ENCODE measurements around the gene KIAA0513. TPM values are rescaled to one million over a fixed set of nuclear protein-coding genes. Genes with fewer than 3 reads are reported as not detected.

Gene KIAA0513
- total RNA-seq, 1 experiment from 2014 or later = 6.6 TPM

- TF ChIP-seq JUND (IDR thresholded peaks at IDR 0.05) (no peak), SRF (IDR thresholded peaks at IDR 0.05; ENCODE audit: low read depth) (no peak), SIN3A (IDR thresholded peaks at IDR 0.05; ENCODE audit: low read depth) (no peak), TCF7L2 (IDR thresholded peaks at IDR 0.05; ENCODE audit: borderline replicate concordance, extremely low read depth, insufficient read depth, insufficient read length) (no peak), ELF1 (IDR thresholded peaks at IDR 0.05; ENCODE audit: borderline replicate concordance, low read depth) (no peak)
These were observed 69.3 kb downstream of the KIAA0513 start (continued) for GRCh38 chr16:85096921-85097320.

DNA sequence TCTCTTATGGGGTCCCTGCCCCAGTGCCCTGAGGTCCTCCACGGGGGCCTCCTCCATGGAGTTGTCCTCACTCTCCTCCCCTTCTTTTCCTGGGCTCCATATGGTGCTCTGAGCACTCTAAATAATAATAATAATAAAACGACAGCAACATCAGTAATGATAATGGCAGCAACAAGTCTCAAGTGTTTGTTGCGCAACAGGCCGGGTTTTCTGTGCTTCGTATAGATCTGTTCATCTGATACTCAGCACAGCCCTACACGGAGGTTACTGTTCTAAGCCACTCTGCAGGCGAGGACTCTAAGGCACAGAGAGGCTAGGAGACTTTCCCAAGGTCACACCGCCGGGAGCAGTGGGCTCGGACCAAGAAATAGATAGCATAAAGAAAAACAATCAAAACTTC is 71.0 kb downstream of the KIAA0513 start:
- Histone ChIP-seq H3K9ac (ENCODE audit: low read length) (no peak overlapping the region), H2AFZ (ENCODE audit: low read depth, low read length, poor library complexity, severe bottlenecking) (no peak overlapping the region), H3K36me3 (ENCODE audit: control insufficient read depth in 1 of 2, insufficient read depth in 2 of 2, low read length in 2 of 2) (no peaks in the 10 kb centered on the region), H3K9me2 (ENCODE audit: insufficient read depth) (no peaks in the 10 kb centered on the region), H3K4me2 (ENCODE audit: low read length) (no peak overlapping the region), H3K4me3 (replicated peaks in 1 of 2; ENCODE audit: low read depth in 1 of 2, low read length in 2 of 2) (no peak overlapping the region), H3K4me1 (ENCODE audit: control insufficient read depth in 1 of 2, insufficient read depth in 2 of 2, low read length in 2 of 2) (no peaks in the 10 kb centered on the region), H4K20me1 (ENCODE audit: insufficient read depth) (no peaks in the 10 kb centered on the region), H3K27me3 (ENCODE audit: insufficient read depth, low read length) (peaks cover 9% of the 10 kb centered on the region), H3K9me3 (ENCODE audit: control insufficient read depth in 1 of 2, insufficient read depth in 1 of 2, low read depth in 1 of 2, low read length in 2 of 2) (no peaks in the 10 kb centered on the region), H3K27ac (ENCODE audit: low read depth, low read length) (no peak overlapping the region), H3K79me2 (ENCODE audit: insufficient read depth, low read length) (no peaks in the 10 kb centered on the region)
- no peak for ATAC-seq
- RAD21 ChIA-PET (ENCODE audit: low non-redundant PET in 1 of 2, low total read pairs in 2 of 2, uncharacterized antibody in 2 of 2, unreplicated experiment in 2 of 2) = no interaction called here
- TF ChIP-seq TCF7L2 (IDR thresholded peaks at IDR 0.05; ENCODE audit: borderline replicate concordance, extremely low read depth, insufficient read depth, insufficient read length) (no peak), JUND (IDR thresholded peaks at IDR 0.05) (no peak), EZH2 (IDR thresholded peaks at IDR 0.05) (no peak), SIN3A (IDR thresholded peaks at IDR 0.05; ENCODE audit: low read depth) (no peak), ZFX (IDR thresholded peaks at IDR 0.05) (no peak), SRF (IDR thresholded peaks at IDR 0.05; ENCODE audit: low read depth) (no peak), REST (IDR thresholded peaks at IDR 0.05; ENCODE audit: low read depth) (no peak), CBX3 (IDR thresholded peaks at IDR 0.05; ENCODE audit: low read depth) (no peak), RAD21 (IDR thresholded peaks at IDR 0.05; ENCODE audit: low read depth) (no peak), POLR2AphosphoS5 (IDR thresholded peaks at IDR 0.05; ENCODE audit: low read depth, low read length) (no peak), MAX (IDR thresholded peaks at IDR 0.05) (no peak), CEBPB (IDR thresholded peaks at IDR 0.05; ENCODE audit: low read depth) (no peak)
- TF ChIP-seq, protein P1, sequence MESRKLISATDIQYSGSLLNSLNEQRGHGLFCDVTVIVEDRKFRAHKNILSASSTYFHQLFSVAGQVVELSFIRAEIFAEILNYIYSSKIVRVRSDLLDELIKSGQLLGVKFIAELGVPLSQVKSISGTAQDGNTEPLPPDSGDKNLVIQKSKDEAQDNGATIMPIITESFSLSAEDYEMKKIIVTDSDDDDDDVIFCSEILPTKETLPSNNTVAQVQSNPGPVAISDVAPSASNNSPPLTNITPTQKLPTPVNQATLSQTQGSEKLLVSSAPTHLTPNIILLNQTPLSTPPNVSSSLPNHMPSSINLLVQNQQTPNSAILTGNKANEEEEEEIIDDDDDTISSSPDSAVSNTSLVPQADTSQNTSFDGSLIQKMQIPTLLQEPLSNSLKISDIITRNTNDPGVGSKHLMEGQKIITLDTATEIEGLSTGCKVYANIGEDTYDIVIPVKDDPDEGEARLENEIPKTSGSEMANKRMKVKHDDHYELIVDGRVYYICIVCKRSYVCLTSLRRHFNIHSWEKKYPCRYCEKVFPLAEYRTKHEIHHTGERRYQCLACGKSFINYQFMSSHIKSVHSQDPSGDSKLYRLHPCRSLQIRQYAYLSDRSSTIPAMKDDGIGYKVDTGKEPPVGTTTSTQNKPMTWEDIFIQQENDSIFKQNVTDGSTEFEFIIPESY (IDR thresholded peaks at IDR 0.05; ENCODE audit: extremely low read depth, insufficient replicate concordance, low read length) = no peak
- TF ChIP-seq, protein P2, sequence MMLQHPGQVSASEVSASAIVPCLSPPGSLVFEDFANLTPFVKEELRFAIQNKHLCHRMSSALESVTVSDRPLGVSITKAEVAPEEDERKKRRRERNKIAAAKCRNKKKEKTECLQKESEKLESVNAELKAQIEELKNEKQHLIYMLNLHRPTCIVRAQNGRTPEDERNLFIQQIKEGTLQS (IDR thresholded peaks at IDR 0.05) = no peak
- POLR2A ChIA-PET = no interaction called here
- DNase-seq (ENCODE audit: low read depth, low spot score) = no peak
- no TSS peak for BruUV-seq (replicated peaks)
- intact Hi-C loops (cut with micrococcal nuclease) = no loop called here
- CTCF ChIA-PET = interaction anchor here (2.0 kb wide), 1 partner anchor 16 kb away, joined by 7 read pairs; no protein-coding TSS in a partner anchor
